Thyroid gland (tissue), 4 donors: Measurements from ENCODE around the gene LHX6.

Experiments used
- POLR2A ChIP-seq, 2 donors: fragments of 450-650 bp; IDR thresholded peaks; one replicate each; pipeline ENCODE4 v1.6.1; 2017; ENCODE audit warnings: antibody characterized with exemption in 2 of 2, mild to moderate bottlenecking in 2 of 2, moderate library complexity in 1 of 2
- TF ChIP-seq, protein P1 (sequence below), 6 experiments: fragments of 200-600 bp in 3 of 6; fragments of 450-650 bp in 3 of 6; sonication (generic) in 3 of 6; IDR thresholded peaks; one replicate each; pipeline ENCODE4 v1.5.1; 2016 to 2019; ENCODE audit warnings: antibody characterized with exemption in 6 of 6, mild to moderate bottlenecking in 2 of 6, inconsistent platforms in 1 of 6, moderate library complexity in 1 of 6

DNA sequence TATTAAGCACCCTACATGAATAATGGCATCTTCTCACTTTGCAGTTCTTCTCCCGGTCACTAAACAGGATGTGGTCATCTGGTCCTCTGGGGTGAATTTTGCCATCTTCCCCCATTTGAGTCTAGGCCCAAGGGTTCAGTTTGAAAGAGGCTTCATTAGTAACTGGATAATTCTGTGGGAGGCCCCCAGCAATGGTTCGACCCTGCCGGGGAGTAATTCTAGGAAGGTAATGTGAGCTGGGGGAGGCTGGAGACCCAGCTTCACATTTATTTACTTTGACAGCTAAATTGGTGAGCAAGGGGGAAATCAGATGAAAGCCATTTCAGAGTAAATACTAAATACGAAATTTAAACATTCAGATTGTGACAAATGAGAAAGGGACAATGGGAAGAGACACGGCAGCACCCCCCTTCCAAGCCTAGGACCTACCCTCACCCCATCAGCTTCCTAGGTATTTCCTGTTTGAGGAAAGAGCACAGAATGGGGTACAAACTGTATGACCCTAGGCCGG is 4.1 kb upstream of the LHX6 start:
- TF ChIP-seq POLR2A (IDR thresholded peaks at IDR 0.05) = no peak
- TF ChIP-seq, protein P1, sequence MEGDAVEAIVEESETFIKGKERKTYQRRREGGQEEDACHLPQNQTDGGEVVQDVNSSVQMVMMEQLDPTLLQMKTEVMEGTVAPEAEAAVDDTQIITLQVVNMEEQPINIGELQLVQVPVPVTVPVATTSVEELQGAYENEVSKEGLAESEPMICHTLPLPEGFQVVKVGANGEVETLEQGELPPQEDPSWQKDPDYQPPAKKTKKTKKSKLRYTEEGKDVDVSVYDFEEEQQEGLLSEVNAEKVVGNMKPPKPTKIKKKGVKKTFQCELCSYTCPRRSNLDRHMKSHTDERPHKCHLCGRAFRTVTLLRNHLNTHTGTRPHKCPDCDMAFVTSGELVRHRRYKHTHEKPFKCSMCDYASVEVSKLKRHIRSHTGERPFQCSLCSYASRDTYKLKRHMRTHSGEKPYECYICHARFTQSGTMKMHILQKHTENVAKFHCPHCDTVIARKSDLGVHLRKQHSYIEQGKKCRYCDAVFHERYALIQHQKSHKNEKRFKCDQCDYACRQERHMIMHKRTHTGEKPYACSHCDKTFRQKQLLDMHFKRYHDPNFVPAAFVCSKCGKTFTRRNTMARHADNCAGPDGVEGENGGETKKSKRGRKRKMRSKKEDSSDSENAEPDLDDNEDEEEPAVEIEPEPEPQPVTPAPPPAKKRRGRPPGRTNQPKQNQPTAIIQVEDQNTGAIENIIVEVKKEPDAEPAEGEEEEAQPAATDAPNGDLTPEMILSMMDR (IDR thresholded peaks at IDR 0.05) = no peak
